ENCODE measurements around the gene PTPRK.

The PTPRK gene

GRCh38 chr6:128507337-128508310 is 12.8 kb downstream of the PTPRK start:
- peaks cover 0 to 3% (median 0%) of the 10 kb centered on the region in 5 donors for H3K4me1 ChIP-seq (ENCODE audit: control insufficient read depth in 5 of 5, insufficient read depth in 5 of 5, low read length in 5 of 5)
- H3K36me3 ChIP-seq (ENCODE audit: control insufficient read depth in 5 of 5, insufficient read depth in 5 of 5, low read length in 5 of 5): no peaks in the 10 kb centered on the region
- H3K9me3 ChIP-seq (ENCODE audit: control insufficient read depth in 5 of 5, low read length in 5 of 5): no peaks in the 10 kb centered on the region
- no peak overlapping the region for H3K9ac ChIP-seq (ENCODE audit: low read length in 5 of 5)
- no peaks in the 10 kb centered on the region for H3K27me3 ChIP-seq (ENCODE audit: control insufficient read depth in 5 of 5, insufficient read depth in 4 of 5, low read length in 5 of 5)
- H3K4me3 ChIP-seq (ENCODE audit: low read depth in 1 of 5, low read length in 5 of 5): no peak overlapping the region
- H3K27ac ChIP-seq (ENCODE audit: low read depth, low read length): no peak overlapping the region

GRCh38 chr6:128505603-128506002 is 14.8 kb downstream of the PTPRK start:
- Histone ChIP-seq H3K36me3 (ENCODE audit: control insufficient read depth in 5 of 5, insufficient read depth in 5 of 5, low read length in 5 of 5) (no peaks in the 10 kb centered on the region), H3K9me3 (ENCODE audit: control insufficient read depth in 5 of 5, low read length in 5 of 5) (no peaks in the 10 kb centered on the region), H3K4me3 (ENCODE audit: low read depth in 1 of 5, low read length in 5 of 5) (no peak overlapping the region), H3K4me1 (ENCODE audit: control insufficient read depth in 5 of 5, insufficient read depth in 5 of 5, low read length in 5 of 5) (peaks cover 0 to 3% (median 0%) of the 10 kb centered on the region in 5 donors), H3K27me3 (ENCODE audit: control insufficient read depth in 5 of 5, insufficient read depth in 4 of 5, low read length in 5 of 5) (no peaks in the 10 kb centered on the region), H3K27ac (ENCODE audit: low read depth, low read length) (no peak overlapping the region), H3K9ac (ENCODE audit: low read length in 5 of 5) (no peak overlapping the region)

GRCh38 chr6:128504003-128504654 is 16.3 kb downstream of the PTPRK start:
- Histone ChIP-seq H3K9ac (ENCODE audit: low read length in 5 of 5) (no peak overlapping the region), H3K9me3 (ENCODE audit: control insufficient read depth in 5 of 5, low read length in 5 of 5) (no peaks in the 10 kb centered on the region), H3K27me3 (ENCODE audit: control insufficient read depth in 5 of 5, insufficient read depth in 4 of 5, low read length in 5 of 5) (no peaks in the 10 kb centered on the region), H3K4me1 (ENCODE audit: control insufficient read depth in 5 of 5, insufficient read depth in 5 of 5, low read length in 5 of 5) (peaks cover 0 to 3% (median 0%) of the 10 kb centered on the region in 5 donors), H3K27ac (ENCODE audit: low read depth, low read length) (no peak overlapping the region), H3K4me3 (ENCODE audit: low read depth in 1 of 5, low read length in 5 of 5) (no peak overlapping the region), H3K36me3 (ENCODE audit: control insufficient read depth in 5 of 5, insufficient read depth in 5 of 5, low read length in 5 of 5) (no peaks in the 10 kb centered on the region)

GRCh38 chr6:128500749-128501600 is 19.4 kb downstream of the PTPRK start:
- Histone ChIP-seq H3K4me3 (ENCODE audit: low read depth in 1 of 5, low read length in 5 of 5) (no peak overlapping the region), H3K27me3 (ENCODE audit: control insufficient read depth in 5 of 5, insufficient read depth in 4 of 5, low read length in 5 of 5) (no peaks in the 10 kb centered on the region), H3K4me1 (ENCODE audit: control insufficient read depth in 5 of 5, insufficient read depth in 5 of 5, low read length in 5 of 5) (peaks cover 0 to 3% (median 0%) of the 10 kb centered on the region in 5 donors), H3K27ac (ENCODE audit: low read depth, low read length) (no peak overlapping the region), H3K36me3 (ENCODE audit: control insufficient read depth in 5 of 5, insufficient read depth in 5 of 5, low read length in 5 of 5) (no peaks in the 10 kb centered on the region), H3K9ac (ENCODE audit: low read length in 5 of 5) (no peak overlapping the region), H3K9me3 (ENCODE audit: control insufficient read depth in 5 of 5, low read length in 5 of 5) (no peaks in the 10 kb centered on the region)

- Histone ChIP-seq H3K27ac (ENCODE audit: low read depth, low read length) (no peak overlapping the region), H3K36me3 (ENCODE audit: control insufficient read depth in 5 of 5, insufficient read depth in 5 of 5, low read length in 5 of 5) (no peaks in the 10 kb centered on the region)
Measured at GRCh38 chr6:128500014-128500413, 20.4 kb downstream of the PTPRK start.

GRCh38 chr6:128499079-128499731 is 21.2 kb downstream of the PTPRK start:
- Histone ChIP-seq H3K4me3 (ENCODE audit: low read depth in 1 of 5, low read length in 5 of 5) (no peak overlapping the region), H3K4me1 (ENCODE audit: control insufficient read depth in 5 of 5, insufficient read depth in 5 of 5, low read length in 5 of 5) (peaks cover 0 to 4% (median 0%) of the 10 kb centered on the region in 5 donors), H3K36me3 (ENCODE audit: control insufficient read depth in 5 of 5, insufficient read depth in 5 of 5, low read length in 5 of 5) (no peaks in the 10 kb centered on the region), H3K9ac (ENCODE audit: low read length in 5 of 5) (no peak overlapping the region), H3K27me3 (ENCODE audit: control insufficient read depth in 5 of 5, insufficient read depth in 4 of 5, low read length in 5 of 5) (no peaks in the 10 kb centered on the region), H3K9me3 (ENCODE audit: control insufficient read depth in 5 of 5, low read length in 5 of 5) (no peaks in the 10 kb centered on the region), H3K27ac (ENCODE audit: low read depth, low read length) (no peak overlapping the region)

More at GRCh38 chr6:128500014-128500413, 20.4 kb downstream of the PTPRK start:
- Histone ChIP-seq H3K9ac (ENCODE audit: low read length in 5 of 5) (no peak overlapping the region), H3K27me3 (ENCODE audit: control insufficient read depth in 5 of 5, insufficient read depth in 4 of 5, low read length in 5 of 5) (no peaks in the 10 kb centered on the region), H3K4me1 (ENCODE audit: control insufficient read depth in 5 of 5, insufficient read depth in 5 of 5, low read length in 5 of 5) (no peaks in the 10 kb centered on the region), H3K4me3 (ENCODE audit: low read depth in 1 of 5, low read length in 5 of 5) (no peak overlapping the region), H3K9me3 (ENCODE audit: control insufficient read depth in 5 of 5, low read length in 5 of 5) (no peaks in the 10 kb centered on the region)

- H3K9ac ChIP-seq (ENCODE audit: low read length in 5 of 5): no peak overlapping the region
- no peaks in the 10 kb centered on the region for H3K27me3 ChIP-seq (ENCODE audit: control insufficient read depth in 5 of 5, insufficient read depth in 4 of 5, low read length in 5 of 5)
- H3K9me3 ChIP-seq (ENCODE audit: control insufficient read depth in 5 of 5, low read length in 5 of 5): no peaks in the 10 kb centered on the region
- H3K4me1 ChIP-seq (ENCODE audit: control insufficient read depth in 5 of 5, insufficient read depth in 5 of 5, low read length in 5 of 5): peaks cover 0 to 5% (median 0%) of the 10 kb centered on the region in 5 donors
- H3K4me3 ChIP-seq (ENCODE audit: low read depth in 1 of 5, low read length in 5 of 5): no peak overlapping the region
- no peaks in the 10 kb centered on the region for H3K36me3 ChIP-seq (ENCODE audit: control insufficient read depth in 5 of 5, insufficient read depth in 5 of 5, low read length in 5 of 5)
- H3K27ac ChIP-seq (ENCODE audit: low read depth, low read length): no peak overlapping the region
Measured at GRCh38 chr6:128498234-128498633, 22.2 kb downstream of the PTPRK start.

- H3K27me3 ChIP-seq (ENCODE audit: control insufficient read depth in 5 of 5, insufficient read depth in 4 of 5, low read length in 5 of 5): no peaks in the 10 kb centered on the region
- no peak overlapping the region for H3K27ac ChIP-seq (ENCODE audit: low read depth, low read length)
- H3K4me1 ChIP-seq (ENCODE audit: control insufficient read depth in 5 of 5, insufficient read depth in 5 of 5, low read length in 5 of 5): peaks cover 0 to 13% (median 0%) of the 10 kb centered on the region in 5 donors
- H3K4me3 ChIP-seq (ENCODE audit: low read depth in 1 of 5, low read length in 5 of 5): no peak overlapping the region
- H3K36me3 ChIP-seq (ENCODE audit: control insufficient read depth in 5 of 5, insufficient read depth in 5 of 5, low read length in 5 of 5): no peaks in the 10 kb centered on the region
- H3K9ac ChIP-seq (ENCODE audit: low read length in 5 of 5): no peak overlapping the region
- H3K9me3 ChIP-seq (ENCODE audit: control insufficient read depth in 5 of 5, low read length in 5 of 5): no peaks in the 10 kb centered on the region
Measured at GRCh38 chr6:128495536-128496333, 24.7 kb downstream of the PTPRK start.

- H3K9me3 ChIP-seq (ENCODE audit: control insufficient read depth in 5 of 5, low read length in 5 of 5): no peaks in the 10 kb centered on the region
- peaks cover 0 to 19% (median 0%) of the 10 kb centered on the region in 5 donors for H3K4me1 ChIP-seq (ENCODE audit: control insufficient read depth in 5 of 5, insufficient read depth in 5 of 5, low read length in 5 of 5)
- H3K4me3 ChIP-seq (ENCODE audit: low read depth in 1 of 5, low read length in 5 of 5): no peak overlapping the region
- no peaks in the 10 kb centered on the region for H3K36me3 ChIP-seq (ENCODE audit: control insufficient read depth in 5 of 5, insufficient read depth in 5 of 5, low read length in 5 of 5)
- no peaks in the 10 kb centered on the region for H3K27me3 ChIP-seq (ENCODE audit: control insufficient read depth in 5 of 5, insufficient read depth in 4 of 5, low read length in 5 of 5)
- H3K27ac ChIP-seq (ENCODE audit: low read depth, low read length): no peak overlapping the region
- H3K9ac ChIP-seq (ENCODE audit: low read length in 5 of 5): no peak overlapping the region
Measured at GRCh38 chr6:128494440-128494839, 26.0 kb downstream of the PTPRK start.

Measured in subcutaneous abdominal adipose tissue (tissue), 5 donors.